B cell (primary cell): Measurements from ENCODE around the gene PKIB.

Source experiments
- EZH2 ChIP-seq: IDR thresholded peaks from 2 replicates; pipeline ENCODE4 v1.6.1; 2012; ENCODE audit warnings: borderline replicate concordance, low read depth, mild to moderate bottlenecking, moderate library complexity, low read length; ENCODE audit not compliant: insufficient read depth, poor library complexity, severe bottlenecking
- TF ChIP-seq, protein P1 (sequence below): fragments of 200-600 bp; IDR thresholded peaks from one replicate; pipeline ENCODE4 v1.8.0; 2022; ENCODE audit warnings: antibody characterized with exemption, mild to moderate bottlenecking

DNA sequence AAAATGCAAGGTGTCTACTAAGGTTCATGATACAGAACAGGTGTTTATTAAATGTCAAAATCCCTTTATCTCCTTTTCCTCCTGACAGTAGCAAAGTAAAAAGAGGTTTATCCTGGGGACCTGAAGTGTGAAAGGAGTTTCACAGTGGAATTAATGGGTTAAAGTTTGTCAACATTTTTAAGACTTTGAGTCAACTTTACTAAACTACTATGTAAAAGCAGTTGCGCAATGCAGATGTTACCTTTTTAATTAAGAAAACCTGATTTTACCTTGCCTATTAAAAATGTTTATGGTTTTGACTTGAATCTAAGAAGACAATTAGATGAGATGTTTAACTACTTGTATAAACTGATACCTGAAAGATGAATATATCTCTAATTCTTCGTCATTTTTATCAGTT, 14.6 kb downstream of the PKIB start:
- no peak for TF ChIP-seq EZH2
- TF ChIP-seq, protein P1, sequence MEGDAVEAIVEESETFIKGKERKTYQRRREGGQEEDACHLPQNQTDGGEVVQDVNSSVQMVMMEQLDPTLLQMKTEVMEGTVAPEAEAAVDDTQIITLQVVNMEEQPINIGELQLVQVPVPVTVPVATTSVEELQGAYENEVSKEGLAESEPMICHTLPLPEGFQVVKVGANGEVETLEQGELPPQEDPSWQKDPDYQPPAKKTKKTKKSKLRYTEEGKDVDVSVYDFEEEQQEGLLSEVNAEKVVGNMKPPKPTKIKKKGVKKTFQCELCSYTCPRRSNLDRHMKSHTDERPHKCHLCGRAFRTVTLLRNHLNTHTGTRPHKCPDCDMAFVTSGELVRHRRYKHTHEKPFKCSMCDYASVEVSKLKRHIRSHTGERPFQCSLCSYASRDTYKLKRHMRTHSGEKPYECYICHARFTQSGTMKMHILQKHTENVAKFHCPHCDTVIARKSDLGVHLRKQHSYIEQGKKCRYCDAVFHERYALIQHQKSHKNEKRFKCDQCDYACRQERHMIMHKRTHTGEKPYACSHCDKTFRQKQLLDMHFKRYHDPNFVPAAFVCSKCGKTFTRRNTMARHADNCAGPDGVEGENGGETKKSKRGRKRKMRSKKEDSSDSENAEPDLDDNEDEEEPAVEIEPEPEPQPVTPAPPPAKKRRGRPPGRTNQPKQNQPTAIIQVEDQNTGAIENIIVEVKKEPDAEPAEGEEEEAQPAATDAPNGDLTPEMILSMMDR: no peak
